Spleen (tissue), 7 donors: ENCODE measurements around the gene PVALB.

ENCODE experiments used
- CTCF ChIP-seq, 11 experiments: fragments of 200-600 bp in 7 of 11; fragments of 450-650 bp in 4 of 11; sonication (generic) in 4 of 11; IDR thresholded peaks in 8 of 11; conservative IDR thresholded peaks in 3 of 11; 1 replicate in 7 of 11; 2 replicates in 4 of 11; pipeline versions ENCODE4 v1.4.0 to v1.8.0; 2016 to 2021; ENCODE audit warnings: antibody characterized with exemption in 11 of 11, inconsistent platforms in 4 of 11, mild to moderate bottlenecking in 1 of 11
- POLR2AphosphoS5 ChIP-seq, 3 donors: sonication (generic); formaldehyde crosslinking; IDR thresholded peaks; one replicate each; pipeline ENCODE4 v1.5.1; 2017; ENCODE audit warnings: antibody characterized with exemption in 3 of 3
- donor health status: DM: no; HTN: no; CAD: no; lungs with moderate emphysema.
- donor health status: DM: no; HTN: no; CAD: no.
- donor health status: DM: no; HTN: no; CAD: no.

- no peak for TF ChIP-seq CTCF (IDR thresholded peaks at IDR 0.05 in 8 of 11, conservative IDR thresholded peaks at IDR 0.05 in 3 of 11)
- no peak for TF ChIP-seq POLR2AphosphoS5 (IDR thresholded peaks at IDR 0.05)
Observed at GRCh38 chr22:36816339-36816635, 548 bp downstream of the PVALB start.
